VCaP (cell line): ENCODE measurements around the gene PBX2.

Source experiments
- H3K27ac ChIP-seq: fragments of 450-650 bp; 2 replicates; pipeline ENCODE4 v1.5.1; 2017
- TF ChIP-seq, protein P1 (sequence below): fragments of 450-650 bp; conservative IDR thresholded peaks from 2 replicates; pipeline ENCODE4 v1.5.1; 2017; ENCODE audit warnings: mild to moderate bottlenecking, moderate library complexity

PBX2 gene

DNA sequence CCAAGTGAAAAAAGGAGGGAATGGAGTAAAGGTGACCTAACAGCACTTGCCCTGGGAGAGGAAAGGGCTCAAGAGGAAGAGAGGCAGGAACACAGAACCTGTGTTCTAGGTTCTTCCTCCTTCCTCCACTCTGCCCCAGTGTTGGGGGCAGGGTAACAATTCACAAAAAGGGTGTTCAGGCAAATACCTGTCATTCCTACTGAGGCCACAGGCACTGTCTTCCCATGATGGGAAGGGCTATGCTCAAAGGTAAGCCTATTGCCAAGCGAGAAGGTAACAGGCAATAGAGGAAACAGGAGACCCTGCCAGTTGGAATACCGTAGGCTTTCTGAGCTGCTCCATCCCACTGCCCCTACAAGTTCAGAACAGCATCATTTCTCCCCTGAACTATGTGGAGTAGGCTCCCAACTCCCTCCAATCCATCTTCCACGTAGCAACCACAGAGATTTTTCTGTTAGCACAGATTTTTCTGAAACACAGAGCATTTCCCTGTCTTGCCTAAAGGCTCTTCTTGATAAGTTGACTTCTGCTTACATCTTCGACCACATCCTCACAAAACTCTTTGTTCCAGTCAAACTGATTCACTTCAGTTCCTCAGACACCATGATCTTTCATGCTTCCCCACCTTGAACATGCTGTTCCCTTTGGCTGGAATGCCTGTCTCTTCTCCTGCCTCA, 16.8 kb downstream of the PBX2 start:
- TF ChIP-seq, protein P1, sequence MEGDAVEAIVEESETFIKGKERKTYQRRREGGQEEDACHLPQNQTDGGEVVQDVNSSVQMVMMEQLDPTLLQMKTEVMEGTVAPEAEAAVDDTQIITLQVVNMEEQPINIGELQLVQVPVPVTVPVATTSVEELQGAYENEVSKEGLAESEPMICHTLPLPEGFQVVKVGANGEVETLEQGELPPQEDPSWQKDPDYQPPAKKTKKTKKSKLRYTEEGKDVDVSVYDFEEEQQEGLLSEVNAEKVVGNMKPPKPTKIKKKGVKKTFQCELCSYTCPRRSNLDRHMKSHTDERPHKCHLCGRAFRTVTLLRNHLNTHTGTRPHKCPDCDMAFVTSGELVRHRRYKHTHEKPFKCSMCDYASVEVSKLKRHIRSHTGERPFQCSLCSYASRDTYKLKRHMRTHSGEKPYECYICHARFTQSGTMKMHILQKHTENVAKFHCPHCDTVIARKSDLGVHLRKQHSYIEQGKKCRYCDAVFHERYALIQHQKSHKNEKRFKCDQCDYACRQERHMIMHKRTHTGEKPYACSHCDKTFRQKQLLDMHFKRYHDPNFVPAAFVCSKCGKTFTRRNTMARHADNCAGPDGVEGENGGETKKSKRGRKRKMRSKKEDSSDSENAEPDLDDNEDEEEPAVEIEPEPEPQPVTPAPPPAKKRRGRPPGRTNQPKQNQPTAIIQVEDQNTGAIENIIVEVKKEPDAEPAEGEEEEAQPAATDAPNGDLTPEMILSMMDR: no peak
- H3K27ac ChIP-seq: no peak overlapping the region

DNA sequence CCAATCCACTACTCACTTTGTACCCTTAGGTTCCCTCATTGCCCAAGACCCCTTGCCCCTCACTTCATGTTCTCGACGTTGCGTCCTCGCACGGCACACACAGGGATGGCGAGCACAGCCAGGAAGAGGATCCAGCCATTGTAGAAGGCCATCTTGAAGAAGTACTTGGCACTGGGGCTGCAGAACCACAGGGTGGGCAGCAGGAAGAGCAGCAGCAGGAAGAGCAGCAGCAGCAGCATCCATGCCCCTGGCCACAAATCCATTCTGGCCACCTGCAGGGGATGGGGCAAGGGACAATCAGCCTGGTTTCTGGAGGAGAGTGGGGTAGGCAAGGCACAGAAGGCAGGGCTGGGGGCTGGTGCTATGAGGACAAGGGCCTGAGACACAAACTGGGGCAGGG, 18.8 kb downstream of the PBX2 start:
- no peak overlapping the region for H3K27ac ChIP-seq
- TF ChIP-seq, protein P1: no peak

DNA sequence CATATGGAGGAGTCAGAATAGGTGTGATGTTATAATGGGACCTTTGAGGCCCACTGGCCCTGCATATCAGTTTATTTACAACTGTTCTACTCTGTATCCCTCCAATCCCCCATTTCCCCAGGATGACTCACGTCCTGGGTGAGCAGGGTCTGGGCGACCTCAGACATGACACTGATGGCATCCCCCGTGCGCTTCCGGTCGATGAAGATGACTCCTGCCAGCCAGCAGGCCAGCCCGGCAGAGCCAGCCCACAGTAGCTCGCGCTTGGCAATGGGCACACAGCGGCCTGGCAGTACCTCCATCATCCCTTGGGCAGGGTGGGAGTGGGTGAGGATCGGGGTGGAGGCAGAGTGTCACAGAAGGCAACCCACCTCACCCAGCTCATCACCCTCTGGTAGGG, 19.7 kb downstream of the PBX2 start:
- no peak overlapping the region for H3K27ac ChIP-seq
- TF ChIP-seq, protein P1: no peak

DNA sequence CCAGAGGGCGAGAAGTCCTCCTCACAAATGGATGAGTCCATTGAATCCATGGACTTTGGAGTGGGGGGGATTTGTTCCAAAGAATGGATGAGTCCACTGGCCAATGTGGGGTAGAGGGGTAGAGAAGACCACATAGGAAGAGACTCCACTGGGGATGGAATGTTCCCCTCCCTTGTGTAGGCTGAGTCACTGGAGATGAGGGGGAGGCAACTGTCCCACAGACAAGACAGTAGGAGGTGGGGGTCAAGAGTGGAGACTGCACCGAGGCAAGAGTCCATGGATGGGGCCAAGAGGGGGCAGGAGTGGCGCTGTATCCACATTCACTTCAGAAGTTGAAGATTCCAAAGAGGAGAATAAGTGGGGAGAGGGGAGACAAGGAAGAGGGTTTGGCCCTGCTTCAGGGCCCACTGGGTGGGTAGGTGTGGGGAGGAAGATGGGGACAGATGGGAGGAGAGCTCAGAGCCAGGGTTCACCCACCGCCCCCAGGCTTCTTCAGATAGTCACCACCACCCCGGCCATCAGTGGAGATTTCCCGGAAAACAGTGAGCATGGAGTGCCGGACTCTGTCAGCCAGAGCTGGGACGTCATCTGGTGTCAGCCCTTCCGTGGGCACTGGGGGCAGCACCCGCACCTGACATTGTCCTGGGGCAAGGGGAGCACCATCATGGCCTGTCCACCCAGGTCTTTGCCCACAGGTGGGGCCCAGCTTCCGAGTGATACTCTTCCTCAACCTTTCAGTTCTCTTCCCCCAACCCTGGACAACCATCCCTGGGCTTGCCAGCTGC, 21.0 kb downstream of the PBX2 start:
- TF ChIP-seq, protein P1: no peak
- H3K27ac ChIP-seq: no peak overlapping the region

DNA sequence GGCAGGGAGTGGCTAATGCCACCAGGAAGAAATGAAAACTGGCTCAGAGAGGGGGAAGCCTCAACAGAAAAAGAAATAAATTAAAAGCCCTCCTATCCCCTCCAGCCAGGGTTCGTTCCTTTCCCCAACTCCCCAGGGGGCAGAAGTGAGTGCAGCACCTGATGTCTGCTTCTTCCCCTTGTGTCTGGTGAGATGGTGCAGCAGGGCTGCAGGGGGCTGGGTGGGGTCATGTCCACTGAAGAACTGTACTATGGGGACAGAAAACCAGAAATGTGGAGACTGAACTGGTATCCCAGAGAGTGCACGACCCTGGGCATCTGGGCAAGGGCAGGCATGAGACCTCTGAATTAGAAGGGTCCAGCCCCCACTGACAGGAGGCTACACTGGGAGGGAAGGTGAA, 21.7 kb downstream of the PBX2 start:
- TF ChIP-seq, protein P1: no peak
- no peak overlapping the region for H3K27ac ChIP-seq

DNA sequence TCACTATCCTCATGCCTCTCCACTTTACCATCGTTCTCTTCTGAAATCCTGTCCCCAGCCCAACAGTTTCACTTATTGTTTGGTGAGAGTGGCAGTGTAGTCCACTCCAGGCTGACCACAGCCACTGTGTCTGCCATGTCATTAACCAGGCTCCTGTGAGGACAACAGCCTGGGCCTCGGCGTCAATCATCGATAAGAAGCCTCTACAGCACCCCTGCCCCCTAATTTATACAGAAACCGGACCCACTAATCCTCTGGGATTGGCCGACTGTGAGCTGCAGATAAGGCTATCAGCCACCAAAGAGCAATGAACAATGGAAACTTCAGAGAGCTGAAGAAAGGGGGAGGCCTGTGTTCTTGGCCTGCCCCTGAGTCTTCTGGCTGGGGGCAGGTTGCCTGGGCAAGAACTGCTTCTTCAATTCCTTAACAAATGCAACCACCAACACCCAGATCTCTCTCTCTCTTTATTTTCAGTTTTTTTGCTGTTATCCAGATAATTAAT, 22.2 kb downstream of the PBX2 start:
- H3K27ac ChIP-seq: no peak overlapping the region
- TF ChIP-seq, protein P1: no peak

DNA sequence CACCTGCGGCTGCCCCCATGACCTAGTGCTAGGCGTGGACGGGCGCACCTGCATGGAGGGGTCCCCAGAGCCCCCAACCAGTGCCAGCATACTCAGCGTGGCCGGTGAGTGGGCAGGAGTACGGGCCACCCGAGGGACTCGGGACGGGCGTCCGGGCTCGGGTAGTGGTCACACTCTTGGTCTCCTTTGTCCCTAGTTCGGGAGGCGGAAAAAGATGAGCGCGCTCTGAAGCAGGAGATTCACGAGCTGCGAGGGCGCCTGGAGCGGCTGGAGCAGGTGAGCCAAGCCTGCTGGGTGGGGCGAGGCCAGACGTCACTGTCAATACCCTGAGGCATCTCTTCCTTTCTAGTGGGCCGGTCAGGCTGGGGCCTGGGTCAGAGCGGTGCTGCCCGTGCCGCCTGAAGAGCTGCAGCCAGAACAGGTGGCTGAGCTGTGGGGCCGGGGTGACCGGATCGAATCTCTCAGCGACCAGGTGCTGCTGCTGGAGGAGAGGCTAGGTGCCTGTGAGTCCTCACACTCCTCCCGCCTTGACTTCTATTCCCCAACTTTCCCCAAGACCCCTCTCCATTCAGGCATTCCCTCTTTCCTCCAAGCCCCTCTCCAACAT, 22.7 kb downstream of the PBX2 start:
- H3K27ac ChIP-seq: no peak overlapping the region
- TF ChIP-seq, protein P1: no peak
